Measurements from ENCODE around the gene DLST.

Gene DLST

DNA sequence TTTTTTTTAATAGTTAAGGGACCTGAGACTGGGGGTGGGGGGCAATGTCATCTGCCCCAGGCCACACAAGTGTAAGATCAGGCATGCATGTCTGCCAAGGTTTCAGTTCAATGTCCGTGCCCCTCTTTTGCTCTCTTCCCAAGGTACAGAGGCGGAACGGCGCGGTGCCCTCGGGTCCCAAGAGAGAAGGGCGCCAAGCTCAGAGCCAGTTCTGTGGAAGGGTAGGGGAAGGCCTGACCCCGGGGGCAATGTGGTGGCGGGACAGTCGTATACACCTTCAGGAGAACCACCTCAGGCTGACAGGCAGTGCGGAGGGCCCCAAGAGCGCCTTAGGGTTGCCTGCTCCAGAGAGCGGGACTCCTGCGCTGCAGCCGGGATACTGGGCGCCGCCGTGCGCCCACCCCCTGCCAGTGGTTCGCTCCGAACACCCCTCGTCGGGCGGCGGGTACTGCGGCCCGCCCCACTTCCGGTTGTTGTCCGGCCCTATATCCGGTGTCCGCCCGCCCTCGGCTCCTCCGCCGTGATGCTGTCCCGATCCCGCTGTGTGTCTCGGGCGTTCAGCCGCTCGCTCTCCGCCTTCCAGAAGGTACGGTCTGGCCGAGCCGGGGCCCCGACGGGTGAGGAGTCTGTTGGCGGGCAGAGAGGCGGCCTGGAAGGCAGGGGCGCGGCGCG, at the start of gene DLST:
Gene DLST, plus strand, starts transcription at position 486 of the 672 bp plus-strand sequence. Its CDS starts 38 bp downstream, at position 524.
- no peak for TF ChIP-seq CTCF (conservative IDR thresholded peaks at IDR 0.05; ENCODE audit: low read depth, low read length)
- DNase-seq (ENCODE audit: low read depth): peak; percentile 66
- peak within 1 kb of the TSS; percentile 85 for H3K4me3 ChIP-seq (ENCODE audit: low read length)

DNA sequence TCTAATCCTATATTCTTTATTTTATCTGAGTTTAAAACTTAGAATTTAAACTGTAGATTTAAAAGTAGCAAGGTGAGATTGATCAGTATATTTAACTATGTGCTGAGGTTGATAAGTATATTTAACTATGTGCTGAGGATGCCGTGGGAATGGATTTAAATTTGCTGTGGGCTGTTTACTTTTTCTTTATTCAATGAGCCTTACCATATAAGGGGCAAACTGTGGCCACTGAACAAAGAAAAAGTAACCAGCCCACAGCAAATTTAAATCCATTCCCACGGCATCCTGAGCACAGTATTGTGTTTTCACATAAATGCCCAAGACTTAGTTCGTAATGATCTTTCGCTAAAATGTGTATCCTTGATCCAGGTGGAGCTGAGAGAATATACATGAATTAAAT, 48.9 kb upstream of the DLST start:
- no peak for TF ChIP-seq CTCF (conservative IDR thresholded peaks at IDR 0.05; ENCODE audit: low read depth, low read length)
- DNase-seq (ENCODE audit: low read depth): no peak
- no peak overlapping the region for H3K4me3 ChIP-seq (ENCODE audit: low read length)

DNA sequence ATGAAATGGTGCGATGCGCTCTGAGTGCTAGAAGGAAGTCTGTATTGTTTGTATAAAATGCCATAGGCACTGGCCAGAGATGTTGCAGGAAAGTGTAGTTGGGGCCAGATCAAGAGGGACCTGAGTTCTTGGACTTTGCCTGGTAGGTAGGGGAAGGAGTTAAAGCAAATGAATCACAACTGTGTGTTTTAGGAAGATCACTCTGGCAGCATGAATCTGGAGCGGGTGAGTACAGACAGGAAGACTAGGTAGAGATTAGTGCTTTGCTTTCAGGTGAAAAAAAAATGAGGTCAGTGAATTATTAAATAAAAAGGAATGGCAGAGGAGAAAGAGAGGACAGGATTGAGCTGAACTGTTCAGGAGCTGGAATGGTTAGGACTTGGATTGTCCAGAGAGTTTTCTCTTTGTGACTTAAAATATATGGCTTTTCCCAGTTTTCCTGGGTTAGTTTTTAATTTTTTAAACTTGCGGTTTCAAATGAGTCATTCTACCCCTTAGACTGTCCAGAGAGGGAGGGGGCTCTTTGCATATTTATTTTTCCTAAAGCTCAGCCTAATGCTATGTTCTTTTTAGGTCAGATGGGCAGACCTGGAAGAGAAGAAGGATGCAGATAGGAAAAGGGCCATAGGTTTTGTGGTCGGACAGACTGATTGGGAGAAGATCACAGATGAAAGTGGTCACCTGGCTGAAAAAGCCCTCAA, 46.9 kb upstream of the DLST start:
- TF ChIP-seq CTCF (conservative IDR thresholded peaks at IDR 0.05; ENCODE audit: low read depth, low read length): no peak
- H3K4me3 ChIP-seq (ENCODE audit: low read length): no peak overlapping the region
- DNase-seq (ENCODE audit: low read depth): no peak

- no peak overlapping the region for H3K4me3 ChIP-seq (ENCODE audit: low read length)
- no peak for DNase-seq (ENCODE audit: low read depth)
- no peak for TF ChIP-seq CTCF (conservative IDR thresholded peaks at IDR 0.05; ENCODE audit: low read depth, low read length)
Observed at GRCh38 chr14:74835645-74836250, 46.0 kb upstream of the DLST start.

GRCh38 chr14:74836251-74836960, 45.3 kb upstream of the DLST start:
- H3K4me3 ChIP-seq (ENCODE audit: low read length): no peak overlapping the region
- no peak for DNase-seq (ENCODE audit: low read depth)
- no peak for TF ChIP-seq CTCF (conservative IDR thresholded peaks at IDR 0.05; ENCODE audit: low read depth, low read length)

- no peak for TF ChIP-seq CTCF (conservative IDR thresholded peaks at IDR 0.05; ENCODE audit: low read depth, low read length)
- no peak for DNase-seq (ENCODE audit: low read depth)
- no peak overlapping the region for H3K4me3 ChIP-seq (ENCODE audit: low read length)
Observed at GRCh38 chr14:74838166-74838565, 43.5 kb upstream of the DLST start.
